Trophoblast cell (in vitro differentiated cells and primary cell): Measurements from ENCODE around the gene TNFRSF6B.
"Not testable (repeated sequence)": the region's sequence is repeated elsewhere in the genome, so short reads cannot be mapped to it uniquely, and the experiment has no call there.

Source experiments
- DNase-seq, 2 donors: peaks; one replicate each; pipeline ENCODE4 v3.0.0-alpha.2; 2016
- H2AFZ ChIP-seq: 2 replicates; pipeline ENCODE4 v1.6.1; 2013; ENCODE audit warnings: low read length, moderate library complexity, mild to moderate bottlenecking; ENCODE audit not compliant: insufficient read depth, poor library complexity
- H2AK5ac ChIP-seq: 2 replicates; pipeline ENCODE4 v1.6.1; 2013; ENCODE audit warnings: mild to moderate bottlenecking, low read length
- H2BK120ac ChIP-seq: 2 replicates; pipeline ENCODE4 v1.6.1; 2013; ENCODE audit warnings: low read length, mild to moderate bottlenecking, moderate library complexity; ENCODE audit not compliant: insufficient read depth, poor library complexity
- H2BK12ac ChIP-seq: 2 replicates; pipeline ENCODE4 v1.6.1; 2013; ENCODE audit warnings: mild to moderate bottlenecking, low read length, moderate library complexity
- H2BK5ac ChIP-seq: 2 replicates; pipeline ENCODE4 v1.6.1; 2013; ENCODE audit warnings: low read length, low read depth, moderate library complexity, mild to moderate bottlenecking; ENCODE audit not compliant: poor library complexity
- H3K14ac ChIP-seq: 2 replicates; pipeline ENCODE4 v1.6.1; 2013; ENCODE audit warnings: mild to moderate bottlenecking, low read length
- H3K18ac ChIP-seq: 2 replicates; pipeline ENCODE4 v1.6.1; 2013; ENCODE audit warnings: mild to moderate bottlenecking, low read length
- H3K23ac ChIP-seq: 2 replicates; pipeline ENCODE4 v1.6.1; 2013; ENCODE audit warnings: low read length
- H3K27ac ChIP-seq: 2 replicates; pipeline ENCODE4 v1.5.1; 2013; ENCODE audit warnings: low read depth, mild to moderate bottlenecking, inconsistent platforms, low read length, moderate library complexity
- H3K27me3 ChIP-seq: 2 replicates; pipeline ENCODE4 v1.6.1; 2013; ENCODE audit warnings: inconsistent platforms, mild to moderate bottlenecking, low read length, moderate library complexity; ENCODE audit not compliant: insufficient read depth
- H3K36me3 ChIP-seq, 2 experiments: 1 replicate in 1 of 2; 2 replicates in 1 of 2; pipeline ENCODE4 v1.6.1; 2013; ENCODE audit warnings: low read length in 2 of 2, mild to moderate bottlenecking in 2 of 2, moderate library complexity in 1 of 2; ENCODE audit not compliant: insufficient read depth in 2 of 2, control insufficient read depth in 1 of 2
- H3K4ac ChIP-seq: 2 replicates; pipeline ENCODE4 v1.6.1; 2013; ENCODE audit warnings: low read depth, mild to moderate bottlenecking, low read length, moderate library complexity
- H3K4me1 ChIP-seq, 2 experiments: 1 replicate in 1 of 2; 2 replicates in 1 of 2; pipeline ENCODE4 v1.6.1; 2013; ENCODE audit warnings: low read length in 2 of 2, mild to moderate bottlenecking in 2 of 2, moderate library complexity in 1 of 2; ENCODE audit not compliant: insufficient read depth in 2 of 2, control insufficient read depth in 1 of 2
- H3K4me2 ChIP-seq: 2 replicates; pipeline ENCODE4 v1.6.1; 2013; ENCODE audit warnings: inconsistent platforms, mild to moderate bottlenecking, low read length, moderate library complexity
- H3K4me3 ChIP-seq: 2 replicates; pipeline ENCODE4 v1.5.1; 2013; ENCODE audit warnings: mild to moderate bottlenecking, low read depth, low read length, inconsistent platforms
- H3K79me1 ChIP-seq: one replicate; pipeline ENCODE4 v1.6.1; 2013; ENCODE audit warnings: low read length
- H3K79me2 ChIP-seq: 2 replicates; pipeline ENCODE4 v1.6.1; 2013; ENCODE audit warnings: low read length, mild to moderate bottlenecking; ENCODE audit not compliant: control insufficient read depth, insufficient read depth, poor library complexity
- H3K9ac ChIP-seq: 2 replicates; pipeline ENCODE4 v1.6.1; 2013; ENCODE audit warnings: mild to moderate bottlenecking, low read length
- H3K9me3 ChIP-seq: 2 replicates; pipeline ENCODE4 v1.6.1; 2013; ENCODE audit warnings: low read depth, mild to moderate bottlenecking, control low read depth, inconsistent platforms, low read length; ENCODE audit not compliant: insufficient read depth
- H4K12ac ChIP-seq: 2 replicates; pipeline ENCODE4 v1.6.1; 2013; ENCODE audit warnings: low read depth, mild to moderate bottlenecking, low read length, moderate library complexity
- H4K8ac ChIP-seq: 2 replicates; pipeline ENCODE4 v1.6.1; 2013; ENCODE audit warnings: low read depth, mild to moderate bottlenecking, low read length, moderate library complexity
- H4K91ac ChIP-seq: one replicate; pipeline ENCODE4 v1.6.1; 2013; ENCODE audit warnings: low read depth, mild to moderate bottlenecking, low read length, moderate library complexity
- WGBS: extraction: QIAGEN DNeasy Blood & Tissue Kit; methylation state at CpG from one replicate; pipeline ENCODE4 v1.1.7; 2013; ENCODE audit warnings: missing lambda C conversion rate; ENCODE audit not compliant: insufficient read length, insufficient coverage; ENCODE audit errors: extremely low coverage; 5-methylcytosine and 5-hydroxymethylcytosine counted together

Gene TNFRSF6B

DNA sequence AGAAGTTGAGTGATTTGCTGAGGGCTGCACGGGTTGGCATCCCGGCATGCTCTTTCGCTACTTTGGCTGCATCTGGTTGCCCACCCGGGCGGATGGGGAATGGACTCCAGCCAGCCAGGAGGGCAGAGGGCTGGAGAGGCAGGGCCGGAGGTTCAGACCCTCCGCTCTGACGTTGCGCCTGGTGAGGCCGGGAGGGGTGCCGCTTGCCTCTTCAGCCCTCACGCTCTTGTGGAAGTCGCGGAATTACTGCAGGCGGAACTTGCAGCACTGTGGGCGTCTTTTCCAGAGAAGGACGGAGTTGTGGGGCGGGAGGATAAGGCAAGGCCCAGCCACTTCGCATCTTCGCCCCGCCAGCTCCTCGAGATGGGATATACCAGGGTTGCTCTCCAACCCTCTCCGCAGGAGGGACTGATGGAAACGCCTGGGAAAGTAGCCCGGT, 37.7 kb upstream of the TNFRSF6B start:
- Histone ChIP-seq H2BK12ac (no peak overlapping the region), H3K4me3 (peak overlapping the region; percentile 90), H3K14ac (peak overlapping the region; percentile 87), H3K27me3 (no peaks in the 10 kb centered on the region), H3K18ac (peak overlapping the region; percentile 16), H4K91ac (peak overlapping the region; percentile 52), H3K36me3 (peaks cover 28 to 31% of the 10 kb centered on the region in 2 experiments), H2BK5ac (peak overlapping the region; percentile 18), H3K4me2 (peak overlapping the region; percentile 79), H3K4ac (peak overlapping the region; percentile 41), H3K4me1 (peaks cover 5 to 17% of the 10 kb centered on the region in 2 experiments), H3K79me1 (peaks cover 10% of the 10 kb centered on the region), H2AFZ (peak overlapping the region; percentile 73), H3K27ac (peak overlapping the region; percentile 24), H3K79me2 (peaks cover 4% of the 10 kb centered on the region), H3K23ac (no peak overlapping the region), H2BK120ac (peak overlapping the region; percentile 34), H3K9ac (peak overlapping the region; percentile 72), H4K8ac (peak overlapping the region; percentile 91), H4K12ac (peak overlapping the region; percentile 72), H2AK5ac (peak overlapping the region; percentile 50), H3K9me3 (no peaks in the 10 kb centered on the region)
- no CpG with 5 or more reads among the region's 25 CpGs for WGBS
- DNase-seq = no peak

DNA sequence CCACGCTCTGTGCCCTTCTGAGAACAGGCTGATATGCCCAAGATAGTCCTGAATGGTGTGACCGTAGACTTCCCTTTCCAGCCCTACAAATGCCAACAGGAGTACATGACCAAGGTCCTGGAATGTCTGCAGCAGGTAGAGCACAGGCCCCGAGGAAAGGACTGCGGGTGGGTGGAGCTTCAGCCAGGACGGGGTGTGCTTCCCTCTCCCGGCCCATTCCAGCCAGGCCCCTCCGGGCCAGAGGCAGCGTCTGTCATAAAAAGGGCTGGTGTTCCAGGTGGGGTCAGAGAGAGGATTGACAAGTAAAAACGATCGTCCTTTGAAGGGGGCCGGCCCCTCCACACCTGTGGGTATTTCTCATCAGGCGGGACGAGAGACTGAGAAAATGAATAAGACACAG, 37.1 kb upstream of the TNFRSF6B start:
- H3K4me2 ChIP-seq = peak overlapping the region; percentile 79
- WGBS = no CpG with 5 or more reads among the region's 13 CpGs
- peak; percentile 56 to 63 for DNase-seq
- H4K12ac ChIP-seq = no peak overlapping the region
- no peaks in the 10 kb centered on the region for H3K9me3 ChIP-seq
- H3K23ac ChIP-seq = no peak overlapping the region
- no peak overlapping the region for H2BK12ac ChIP-seq
- H3K9ac ChIP-seq = no peak overlapping the region
- no peak overlapping the region for H2BK120ac ChIP-seq
- no peak overlapping the region for H4K91ac ChIP-seq
- H2AFZ ChIP-seq = no peak overlapping the region
- H3K4me1 ChIP-seq = peaks cover 5 to 12% of the 10 kb centered on the region in 2 experiments
- no peaks in the 10 kb centered on the region for H3K27me3 ChIP-seq
- H4K8ac ChIP-seq = peak overlapping the region; percentile 91
- peaks cover 10% of the 10 kb centered on the region for H3K79me1 ChIP-seq
- H3K27ac ChIP-seq = no peak overlapping the region
- H2BK5ac ChIP-seq = no peak overlapping the region
- no peak overlapping the region for H3K14ac ChIP-seq
- H3K4ac ChIP-seq = no peak overlapping the region
- H3K4me3 ChIP-seq = no peak overlapping the region
- peaks cover 31 to 37% of the 10 kb centered on the region in 2 experiments for H3K36me3 ChIP-seq
- H3K79me2 ChIP-seq = peaks cover 4% of the 10 kb centered on the region
- no peak overlapping the region for H3K18ac ChIP-seq
- H2AK5ac ChIP-seq = no peak overlapping the region

- H3K4ac ChIP-seq, H3K4me3 ChIP-seq, DNase-seq, H4K91ac ChIP-seq, H2AFZ ChIP-seq, H4K12ac ChIP-seq, H2AK5ac ChIP-seq, H3K4me2 ChIP-seq, H3K9me3 ChIP-seq, H3K18ac ChIP-seq, H3K79me1 ChIP-seq, H2BK12ac ChIP-seq, H4K8ac ChIP-seq, H3K27me3 ChIP-seq, H3K79me2 ChIP-seq, H3K9ac ChIP-seq, H3K14ac ChIP-seq, H2BK120ac ChIP-seq, H3K27ac ChIP-seq, H3K23ac ChIP-seq, H2BK5ac ChIP-seq: not testable (repeated sequence)
- peaks cover 5 to 12% of the 10 kb centered on the region in 2 experiments for H3K4me1 ChIP-seq
- no CpG with 5 or more reads among the region's 10 CpGs for WGBS
- peaks cover 33 to 43% of the 10 kb centered on the region in 2 experiments for H3K36me3 ChIP-seq
These were observed 36.3 kb upstream of the TNFRSF6B start for GRCh38 chr20:63660174-63660573.

- peaks cover 5 to 12% of the 10 kb centered on the region in 2 experiments for H3K4me1 ChIP-seq
- peaks cover 37 to 46% of the 10 kb centered on the region in 2 experiments for H3K36me3 ChIP-seq
- no peak overlapping the region for H3K23ac ChIP-seq
- H3K9me3 ChIP-seq = no peaks in the 10 kb centered on the region
- peaks cover 10% of the 10 kb centered on the region for H3K79me1 ChIP-seq
- H4K12ac ChIP-seq = no peak overlapping the region
- H3K18ac ChIP-seq = no peak overlapping the region
- DNase-seq = no peak
- H2BK120ac ChIP-seq = no peak overlapping the region
- H3K14ac ChIP-seq = no peak overlapping the region
- no peak overlapping the region for H3K4me2 ChIP-seq
- no peak overlapping the region for H2AK5ac ChIP-seq
- H3K9ac ChIP-seq = no peak overlapping the region
- no peak overlapping the region for H2AFZ ChIP-seq
- H3K27ac ChIP-seq = no peak overlapping the region
- H2BK12ac ChIP-seq = no peak overlapping the region
- H3K4me3 ChIP-seq = no peak overlapping the region
- no peak overlapping the region for H2BK5ac ChIP-seq
- H3K27me3 ChIP-seq = no peaks in the 10 kb centered on the region
- no peak overlapping the region for H3K4ac ChIP-seq
- H4K8ac ChIP-seq = no peak overlapping the region
- WGBS = no CpG with 5 or more reads among the region's 8 CpGs
- no peak overlapping the region for H4K91ac ChIP-seq
- H3K79me2 ChIP-seq = peaks cover 4% of the 10 kb centered on the region
These were observed 35.8 kb upstream of the TNFRSF6B start for GRCh38 chr20:63660622-63661021.
